Adrenal gland (tissue), 5 donors: ENCODE measurements around the gene CWC27.

ENCODE experiments used
- POLR2A ChIP-seq, 2 donors: fragments of 450-650 bp; IDR thresholded peaks; one replicate each; pipeline ENCODE4 v1.6.1; 2017; ENCODE audit warnings: antibody characterized with exemption in 2 of 2, mild to moderate bottlenecking in 2 of 2, moderate library complexity in 1 of 2
- TF ChIP-seq, protein P1 (sequence below), 6 experiments: fragments of 450-650 bp in 4 of 6; fragments of 200-600 bp in 2 of 6; sonication (generic) in 1 of 6; IDR thresholded peaks; 1 replicate in 5 of 6; 2 replicates in 1 of 6; pipeline versions ENCODE4 v1.5.1 to v1.8.0; 2016 to 2021; ENCODE audit warnings: antibody characterized with exemption in 6 of 6, mild to moderate bottlenecking in 2 of 6, moderate library complexity in 1 of 6
- donor health status: DM: no; HTN: no; CAD: no.

DNA sequence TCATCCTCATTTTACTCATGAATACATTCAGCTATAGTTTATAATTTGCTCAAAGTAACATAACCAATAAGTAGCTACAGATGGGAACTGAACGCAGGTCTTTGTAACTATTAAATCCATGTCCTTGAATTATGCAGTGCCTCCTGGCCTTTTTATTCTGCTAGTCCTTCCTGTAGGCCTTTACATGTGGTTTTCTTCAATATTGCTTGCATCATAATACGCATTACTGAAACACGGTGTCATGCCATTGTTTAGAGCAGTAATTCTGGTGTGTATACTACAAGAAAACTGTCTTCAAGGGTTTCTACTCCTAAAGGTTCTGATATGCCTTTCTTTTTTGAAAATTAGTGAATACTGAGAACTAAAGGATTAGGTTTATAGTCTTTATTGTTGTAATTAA is 20.7 kb downstream of the CWC27 start:
- TF ChIP-seq, protein P1, sequence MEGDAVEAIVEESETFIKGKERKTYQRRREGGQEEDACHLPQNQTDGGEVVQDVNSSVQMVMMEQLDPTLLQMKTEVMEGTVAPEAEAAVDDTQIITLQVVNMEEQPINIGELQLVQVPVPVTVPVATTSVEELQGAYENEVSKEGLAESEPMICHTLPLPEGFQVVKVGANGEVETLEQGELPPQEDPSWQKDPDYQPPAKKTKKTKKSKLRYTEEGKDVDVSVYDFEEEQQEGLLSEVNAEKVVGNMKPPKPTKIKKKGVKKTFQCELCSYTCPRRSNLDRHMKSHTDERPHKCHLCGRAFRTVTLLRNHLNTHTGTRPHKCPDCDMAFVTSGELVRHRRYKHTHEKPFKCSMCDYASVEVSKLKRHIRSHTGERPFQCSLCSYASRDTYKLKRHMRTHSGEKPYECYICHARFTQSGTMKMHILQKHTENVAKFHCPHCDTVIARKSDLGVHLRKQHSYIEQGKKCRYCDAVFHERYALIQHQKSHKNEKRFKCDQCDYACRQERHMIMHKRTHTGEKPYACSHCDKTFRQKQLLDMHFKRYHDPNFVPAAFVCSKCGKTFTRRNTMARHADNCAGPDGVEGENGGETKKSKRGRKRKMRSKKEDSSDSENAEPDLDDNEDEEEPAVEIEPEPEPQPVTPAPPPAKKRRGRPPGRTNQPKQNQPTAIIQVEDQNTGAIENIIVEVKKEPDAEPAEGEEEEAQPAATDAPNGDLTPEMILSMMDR (IDR thresholded peaks at IDR 0.05), result no peak
- TF ChIP-seq POLR2A (IDR thresholded peaks at IDR 0.05), result no peak
